Measurements from ENCODE around the gene IDH3A.

DNA sequence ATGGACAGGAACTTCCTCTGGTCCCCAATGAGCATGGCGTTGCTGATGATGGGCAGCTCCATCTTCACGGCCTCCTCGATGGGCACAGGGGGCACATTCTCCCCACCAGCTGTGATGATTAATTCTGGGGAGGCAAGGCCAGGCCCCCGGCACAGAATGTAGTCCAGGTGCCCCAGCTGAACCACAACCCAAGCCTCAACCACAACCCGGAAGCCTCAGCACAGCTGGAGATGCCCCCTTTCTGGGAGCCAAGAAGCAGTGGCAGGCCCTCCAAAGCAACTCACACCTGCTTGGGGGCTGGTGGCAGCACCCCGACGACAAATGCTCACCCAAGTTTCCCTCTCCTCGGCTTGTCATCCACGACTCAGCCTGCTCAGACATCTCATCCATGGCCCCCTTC, 25.2 kb downstream of the IDH3A start:
- TF ChIP-seq, protein P1, sequence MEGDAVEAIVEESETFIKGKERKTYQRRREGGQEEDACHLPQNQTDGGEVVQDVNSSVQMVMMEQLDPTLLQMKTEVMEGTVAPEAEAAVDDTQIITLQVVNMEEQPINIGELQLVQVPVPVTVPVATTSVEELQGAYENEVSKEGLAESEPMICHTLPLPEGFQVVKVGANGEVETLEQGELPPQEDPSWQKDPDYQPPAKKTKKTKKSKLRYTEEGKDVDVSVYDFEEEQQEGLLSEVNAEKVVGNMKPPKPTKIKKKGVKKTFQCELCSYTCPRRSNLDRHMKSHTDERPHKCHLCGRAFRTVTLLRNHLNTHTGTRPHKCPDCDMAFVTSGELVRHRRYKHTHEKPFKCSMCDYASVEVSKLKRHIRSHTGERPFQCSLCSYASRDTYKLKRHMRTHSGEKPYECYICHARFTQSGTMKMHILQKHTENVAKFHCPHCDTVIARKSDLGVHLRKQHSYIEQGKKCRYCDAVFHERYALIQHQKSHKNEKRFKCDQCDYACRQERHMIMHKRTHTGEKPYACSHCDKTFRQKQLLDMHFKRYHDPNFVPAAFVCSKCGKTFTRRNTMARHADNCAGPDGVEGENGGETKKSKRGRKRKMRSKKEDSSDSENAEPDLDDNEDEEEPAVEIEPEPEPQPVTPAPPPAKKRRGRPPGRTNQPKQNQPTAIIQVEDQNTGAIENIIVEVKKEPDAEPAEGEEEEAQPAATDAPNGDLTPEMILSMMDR (conservative IDR thresholded peaks at IDR 0.05 in 1 of 2, IDR thresholded peaks at IDR 0.05 in 1 of 2; ENCODE audit: extremely low read depth in 1 of 2, insufficient read depth in 1 of 2, low read depth in 1 of 2, low read length in 2 of 2) = no peak
- TF ChIP-seq EZH2 (IDR thresholded peaks at IDR 0.05; ENCODE audit: borderline replicate concordance, low read length) = no peak
